ENCODE results near the gene CBLL1. TPM values are rescaled to one million over a fixed set of nuclear protein-coding genes. Genes with fewer than 3 reads are reported as not detected.

Gene CBLL1
- total and polyA plus RNA-seq, 2 of the 13 experiments (the other 11 are each of a cell fraction or from before 2014, with no cell fraction given) = 8.8 to 10.5 TPM

- intact Hi-C loops (cut with micrococcal nuclease; ENCODE audit: unreplicated experiment) (loop anchor here (5.0 to 10.0 kb wide), 3 partner anchors 144 to 932 kb away; partner anchors contain the start of gene BCAP29), in situ Hi-C loops (cut with HindIII; ENCODE audit: extremely low pct_ligation_motif_present, low pct_unique_long_range_greater_than_20kb) (loop anchor here (25.0 kb wide), 1 partner anchor 386 kb away; no protein-coding TSS in a partner anchor)
- TF ChIP-seq ZNF724P (CRISPR knock-in tag; IDR thresholded peaks at IDR 0.05; ENCODE audit: borderline replicate concordance) (no peak), HDAC1 (CRISPR knock-in tag; IDR thresholded peaks at IDR 0.05) (no peak)
- ChIA-PET POLR2A (no interaction called here), CTCF (ENCODE audit: low intra/inter-chr PET ratio, low total read pairs) (no interaction called here)
- Histone ChIP-seq H3K9ac (ENCODE audit: insufficient read depth, low read depth, low read length) (no peak overlapping the region), H3K79me2 (ENCODE audit: insufficient read depth, low read length) (no peaks in the 10 kb centered on the region), H3K4me2 (ENCODE audit: low read depth, low read length) (no peak overlapping the region), H3K4me1 (ENCODE audit: insufficient read depth, low read length) (no peaks in the 10 kb centered on the region), H3K27ac (ENCODE audit: extremely low read length, insufficient read depth, low read length) (no peak overlapping the region), H4K20me1 (ENCODE audit: insufficient read depth, low read length) (no peaks in the 10 kb centered on the region), H2AFZ (ENCODE audit: low read length) (no peak overlapping the region), H3K4me3 (replicated peaks in 1 of 3; ENCODE audit: insufficient read depth in 1 of 3, low read depth in 2 of 3, low read length in 3 of 3) (no peak overlapping the region), H3K9me3 (ENCODE audit: low read length) (no peaks in the 10 kb centered on the region), H3K36me3 (replicated peaks in 1 of 2; ENCODE audit: control insufficient read depth in 1 of 2, insufficient read depth in 2 of 2, low read length in 2 of 2) (no peaks in the 10 kb centered on the region), H3K27me3 (ENCODE audit: control insufficient read depth in 1 of 2, insufficient read depth in 2 of 2, low read length in 2 of 2) (no peaks in the 10 kb centered on the region; a peak in 1 of 5 replicates)
- no peak for FAIRE-seq
- BruUV-seq (replicated peaks) = no TSS peak
- no peak for DNase-seq (ENCODE audit: low spot score)
- 18% methylated on average over 3 of the region's 3 CpGs for WGBS (ENCODE audit: low lambda C conversion rate)
- ATAC-seq = no peak
Measured at GRCh38 chr7:107726356-107727130, 17.4 kb upstream of the CBLL1 start.

- FAIRE-seq = no peak
- Histone ChIP-seq H3K27ac (ENCODE audit: extremely low read length, insufficient read depth, low read length) (no peak overlapping the region), H3K79me2 (ENCODE audit: insufficient read depth, low read length) (no peaks in the 10 kb centered on the region), H3K9ac (ENCODE audit: insufficient read depth, low read depth, low read length) (no peak overlapping the region), H4K20me1 (ENCODE audit: insufficient read depth, low read length) (no peaks in the 10 kb centered on the region), H3K4me1 (ENCODE audit: insufficient read depth, low read length) (no peaks in the 10 kb centered on the region), H3K4me3 (replicated peaks in 1 of 3; ENCODE audit: insufficient read depth in 1 of 3, low read depth in 2 of 3, low read length in 3 of 3) (no peak overlapping the region), H3K9me3 (ENCODE audit: low read length) (no peaks in the 10 kb centered on the region), H3K27me3 (ENCODE audit: control insufficient read depth in 1 of 2, insufficient read depth in 2 of 2, low read length in 2 of 2) (no peaks in the 10 kb centered on the region), H3K4me2 (ENCODE audit: low read depth, low read length) (no peak overlapping the region), H3K36me3 (replicated peaks in 1 of 2; ENCODE audit: control insufficient read depth in 1 of 2, insufficient read depth in 2 of 2, low read length in 2 of 2) (no peaks in the 10 kb centered on the region), H2AFZ (ENCODE audit: low read length) (no peak overlapping the region)
- DNase-seq (ENCODE audit: low spot score) = no peak
- ChIA-PET CTCF (ENCODE audit: low intra/inter-chr PET ratio, low total read pairs) (no interaction called here), POLR2A (no interaction called here)
- in situ Hi-C loops (cut with HindIII; ENCODE audit: extremely low pct_ligation_motif_present, low pct_unique_long_range_greater_than_20kb) = loop anchor here (25.0 kb wide), 1 partner anchor 384 kb away; no protein-coding TSS in a partner anchor
- no peak for TF ChIP-seq ZNF552 (CRISPR knock-in tag; IDR thresholded peaks at IDR 0.05; ENCODE audit: borderline replicate concordance)
- TF ChIP-seq GFI1 (CRISPR knock-in tag; IDR thresholded peaks at IDR 0.05; ENCODE audit: borderline replicate concordance) = no peak
- TF ChIP-seq TRIM24 (CRISPR knock-in tag; IDR thresholded peaks at IDR 0.05) = no peak
- TF ChIP-seq ZNF709 (CRISPR knock-in tag; IDR thresholded peaks at IDR 0.05) = no peak
- TF ChIP-seq MAFF (IDR thresholded peaks at IDR 0.05; ENCODE audit: low read depth, low read length) = no peak
- no peak for TF ChIP-seq CBX1 (IDR thresholded peaks at IDR 0.05; ENCODE audit: low read depth)
- no peak for ATAC-seq
- no TSS peak for BruUV-seq (replicated peaks)
- intact Hi-C loops (cut with micrococcal nuclease; ENCODE audit: unreplicated experiment) = loop anchor here (5.0 to 10.0 kb wide), 3 partner anchors 146 to 933 kb away; partner anchors contain the start of gene BCAP29
Measured at GRCh38 chr7:107728276-107728675, 15.7 kb upstream of the CBLL1 start.

All from HepG2 (cell line).